Measurements from ENCODE around the gene TMEM91.

- no peak for TF ChIP-seq POLR2A (IDR thresholded peaks at IDR 0.05)
- TF ChIP-seq, protein P1, sequence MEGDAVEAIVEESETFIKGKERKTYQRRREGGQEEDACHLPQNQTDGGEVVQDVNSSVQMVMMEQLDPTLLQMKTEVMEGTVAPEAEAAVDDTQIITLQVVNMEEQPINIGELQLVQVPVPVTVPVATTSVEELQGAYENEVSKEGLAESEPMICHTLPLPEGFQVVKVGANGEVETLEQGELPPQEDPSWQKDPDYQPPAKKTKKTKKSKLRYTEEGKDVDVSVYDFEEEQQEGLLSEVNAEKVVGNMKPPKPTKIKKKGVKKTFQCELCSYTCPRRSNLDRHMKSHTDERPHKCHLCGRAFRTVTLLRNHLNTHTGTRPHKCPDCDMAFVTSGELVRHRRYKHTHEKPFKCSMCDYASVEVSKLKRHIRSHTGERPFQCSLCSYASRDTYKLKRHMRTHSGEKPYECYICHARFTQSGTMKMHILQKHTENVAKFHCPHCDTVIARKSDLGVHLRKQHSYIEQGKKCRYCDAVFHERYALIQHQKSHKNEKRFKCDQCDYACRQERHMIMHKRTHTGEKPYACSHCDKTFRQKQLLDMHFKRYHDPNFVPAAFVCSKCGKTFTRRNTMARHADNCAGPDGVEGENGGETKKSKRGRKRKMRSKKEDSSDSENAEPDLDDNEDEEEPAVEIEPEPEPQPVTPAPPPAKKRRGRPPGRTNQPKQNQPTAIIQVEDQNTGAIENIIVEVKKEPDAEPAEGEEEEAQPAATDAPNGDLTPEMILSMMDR (IDR thresholded peaks at IDR 0.05) = no peak
These were observed 49.9 kb downstream of the TMEM91 start for GRCh38 chr19:41426116-41426841.
